GM12878 (cell line): ENCODE data around the gene DNAJA1. TPM values are rescaled to one million over a fixed set of nuclear protein-coding genes. Genes with fewer than 3 reads are reported as not detected.

Experiments used
- ATF7 ChIP-seq: fragments of 450-650 bp; IDR thresholded peaks from 2 replicates; pipeline ENCODE4 v1.6.1; 2016; ENCODE audit warnings: low read depth, mild to moderate bottlenecking
- BHLHE40 ChIP-seq, 2 experiments: fragments of 450-650 bp in 1 of 2; IDR thresholded peaks; 2 replicates each; pipeline ENCODE4 v1.6.1; 2011 to 2017; ENCODE audit warnings: low read depth in 2 of 2, borderline replicate concordance in 1 of 2, improper control_type of control experiment in 1 of 2, low read length in 1 of 2, mild to moderate bottlenecking in 1 of 2
- FOXK2 ChIP-seq: fragments of 450-650 bp; IDR thresholded peaks from 2 replicates; pipeline ENCODE4 v1.6.1; 2017; ENCODE audit warnings: mild to moderate bottlenecking, moderate library complexity
- GABPA ChIP-seq: IDR thresholded peaks from 2 replicates; pipeline ENCODE4 v1.6.1; 2014; ENCODE audit warnings: antibody characterized with exemption, low read depth, mild to moderate bottlenecking, inconsistent platforms
- HDAC6 ChIP-seq: fragments of 200-600 bp; sonication (generic); IDR thresholded peaks from one replicate; pipeline ENCODE4 v1.8.0; 2017; ENCODE audit warnings: antibody characterized with exemption; ENCODE audit not compliant: unreplicated experiment
- IKZF1 ChIP-seq: fragments of 450-650 bp; conservative IDR thresholded peaks from 2 replicates; pipeline ENCODE4 v1.6.1; 2017; ENCODE audit warnings: antibody characterized with exemption, mild to moderate bottlenecking
- MTA3 ChIP-seq: IDR thresholded peaks from 2 replicates; pipeline ENCODE4 v1.6.1; 2012; ENCODE audit warnings: low read length, inconsistent platforms, borderline replicate concordance
- POLR2A ChIP-seq: IDR thresholded peaks from 2 replicates; pipeline ENCODE4 v1.6.1; 2011; ENCODE audit warnings: low read depth, mild to moderate bottlenecking, low read length
- RUNX3 ChIP-seq: IDR thresholded peaks from 2 replicates; pipeline ENCODE4 v1.6.1; 2012; ENCODE audit warnings: low read length, inconsistent platforms
- SMAD1 ChIP-seq: fragments of 450-650 bp; IDR thresholded peaks from 2 replicates; pipeline ENCODE4 v1.6.1; 2018; ENCODE audit warnings: mild to moderate bottlenecking, low read depth; ENCODE audit not compliant: partially characterized antibody
- ZNF384 ChIP-seq: IDR thresholded peaks from 2 replicates; pipeline ENCODE4 v1.6.1; 2012; ENCODE audit warnings: low read depth, mild to moderate bottlenecking, low read length, improper control_type of control experiment, borderline replicate concordance
- polyA plus RNA-seq, 11 experiments: library from polyadenylated mRNA; depleted of rRNA in 4 of 11; unstranded in 6 of 11; stranded (reverse) in 5 of 11; fragments of >200 nt; fragmentation: Nextera tagmentation in 4 of 11; fragmentation: Illumina TruSeq in 1 of 11; extraction: Ambion mirVana in 4 of 11; extraction: Trizol in 1 of 11; gene quantifications; 1 replicate in 1 of 11; 2 replicates in 10 of 11; pipeline versions ENCODE4 v1.2.1 to v1.2.3, GENCODE V29; 2011 to 2016; ENCODE audit warnings: inconsistent platforms in 2 of 11, missing spikeins in 2 of 11, low read depth in 1 of 11
- total RNA-seq, 4 experiments: library from RNA; depleted of rRNA in 3 of 4; stranded (reverse); fragments of >200 nt in 3 of 4; fragmentation: Illumina TruSeq in 1 of 4; extraction: Trizol in 1 of 4; gene quantifications; 2 replicates each; pipeline versions ENCODE4 v1.2.1 to v1.2.3, GENCODE V29; 2013 to 2021
- TF ChIP-seq, protein P1 (sequence below): fragments of 450-650 bp; formaldehyde crosslinking; IDR thresholded peaks from 2 replicates; pipeline ENCODE4 v1.5.0; 2022; ENCODE audit warnings: mild to moderate bottlenecking, missing genetic modification characterization
- TF ChIP-seq, protein P2 (sequence below): fragments of 450-650 bp; IDR thresholded peaks from 2 replicates; pipeline ENCODE4 v1.6.1; 2018; ENCODE audit warnings: mild to moderate bottlenecking, low read depth, moderate library complexity; ENCODE audit not compliant: partially characterized antibody
- TF ChIP-seq, protein P3 (sequence below): IDR thresholded peaks from 2 replicates; pipeline ENCODE4 v1.6.1; 2012; ENCODE audit warnings: mild to moderate bottlenecking, low read depth, low read length
- TF ChIP-seq, protein P4 (sequence below): fragments of 450-650 bp; IDR thresholded peaks from 2 replicates; pipeline ENCODE4 v1.6.1; 2018; ENCODE audit warnings: borderline replicate concordance, mild to moderate bottlenecking; ENCODE audit not compliant: partially characterized antibody

DNAJA1 gene
- total and polyA plus RNA-seq, 10 of the 15 experiments (the other 5 are each of a cell fraction or from before 2014, with no cell fraction given): 69.7 to 206 (median 146) TPM

DNA sequence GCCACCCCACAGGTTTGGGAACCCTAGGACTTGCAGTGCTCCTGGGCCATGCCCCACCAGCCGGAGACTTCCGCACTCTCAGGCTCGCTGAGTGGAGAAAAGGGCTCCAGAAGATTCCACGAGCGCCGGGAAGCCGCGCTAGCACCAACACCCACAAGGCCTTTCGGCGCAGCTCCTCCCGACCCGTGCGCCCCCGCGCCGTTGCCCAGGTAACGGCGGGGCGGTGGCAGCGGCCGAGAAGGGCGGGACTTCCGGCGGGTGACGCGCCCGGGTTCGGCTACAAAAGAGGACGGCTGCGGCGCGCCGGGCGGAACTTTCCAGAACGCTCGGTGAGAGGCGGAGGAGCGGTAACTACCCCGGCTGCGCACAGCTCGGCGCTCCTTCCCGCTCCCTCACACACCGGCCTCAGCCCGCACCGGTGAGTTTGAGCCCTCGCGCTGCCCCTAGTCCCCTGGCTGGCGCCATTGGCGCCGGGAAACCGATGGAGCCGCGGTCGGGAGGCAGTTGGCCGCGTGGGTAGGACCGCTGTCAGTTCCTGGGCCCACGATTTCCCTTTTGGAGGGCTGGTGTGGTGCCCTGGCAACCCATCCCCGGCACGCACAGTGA lies at the start of gene DNAJA1 (continued):
- no peak for TF ChIP-seq ZNF384
- TF ChIP-seq, protein P1, sequence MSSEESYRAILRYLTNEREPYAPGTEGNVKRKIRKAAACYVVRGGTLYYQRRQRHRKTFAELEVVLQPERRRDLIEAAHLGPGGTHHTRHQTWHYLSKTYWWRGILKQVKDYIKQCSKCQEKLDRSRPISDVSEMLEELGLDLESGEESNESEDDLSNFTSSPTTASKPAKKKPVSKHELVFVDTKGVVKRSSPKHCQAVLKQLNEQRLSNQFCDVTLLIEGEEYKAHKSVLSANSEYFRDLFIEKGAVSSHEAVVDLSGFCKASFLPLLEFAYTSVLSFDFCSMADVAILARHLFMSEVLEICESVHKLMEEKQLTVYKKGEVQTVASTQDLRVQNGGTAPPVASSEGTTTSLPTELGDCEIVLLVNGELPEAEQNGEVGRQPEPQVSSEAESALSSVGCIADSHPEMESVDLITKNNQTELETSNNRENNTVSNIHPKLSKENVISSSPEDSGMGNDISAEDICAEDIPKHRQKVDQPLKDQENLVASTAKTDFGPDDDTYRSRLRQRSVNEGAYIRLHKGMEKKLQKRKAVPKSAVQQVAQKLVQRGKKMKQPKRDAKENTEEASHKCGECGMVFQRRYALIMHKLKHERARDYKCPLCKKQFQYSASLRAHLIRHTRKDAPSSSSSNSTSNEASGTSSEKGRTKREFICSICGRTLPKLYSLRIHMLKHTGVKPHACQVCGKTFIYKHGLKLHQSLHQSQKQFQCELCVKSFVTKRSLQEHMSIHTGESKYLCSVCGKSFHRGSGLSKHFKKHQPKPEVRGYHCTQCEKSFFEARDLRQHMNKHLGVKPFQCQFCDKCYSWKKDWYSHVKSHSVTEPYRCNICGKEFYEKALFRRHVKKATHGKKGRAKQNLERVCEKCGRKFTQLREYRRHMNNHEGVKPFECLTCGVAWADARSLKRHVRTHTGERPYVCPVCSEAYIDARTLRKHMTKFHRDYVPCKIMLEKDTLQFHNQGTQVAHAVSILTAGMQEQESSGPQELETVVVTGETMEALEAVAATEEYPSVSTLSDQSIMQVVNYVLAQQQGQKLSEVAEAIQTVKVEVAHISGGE (CRISPR knock-in tag): peak; percentile 32
- TF ChIP-seq ATF7: no peak
- peak; percentile 89 for TF ChIP-seq IKZF1
- TF ChIP-seq HDAC6: peak; percentile 89
- TF ChIP-seq, protein P2, sequence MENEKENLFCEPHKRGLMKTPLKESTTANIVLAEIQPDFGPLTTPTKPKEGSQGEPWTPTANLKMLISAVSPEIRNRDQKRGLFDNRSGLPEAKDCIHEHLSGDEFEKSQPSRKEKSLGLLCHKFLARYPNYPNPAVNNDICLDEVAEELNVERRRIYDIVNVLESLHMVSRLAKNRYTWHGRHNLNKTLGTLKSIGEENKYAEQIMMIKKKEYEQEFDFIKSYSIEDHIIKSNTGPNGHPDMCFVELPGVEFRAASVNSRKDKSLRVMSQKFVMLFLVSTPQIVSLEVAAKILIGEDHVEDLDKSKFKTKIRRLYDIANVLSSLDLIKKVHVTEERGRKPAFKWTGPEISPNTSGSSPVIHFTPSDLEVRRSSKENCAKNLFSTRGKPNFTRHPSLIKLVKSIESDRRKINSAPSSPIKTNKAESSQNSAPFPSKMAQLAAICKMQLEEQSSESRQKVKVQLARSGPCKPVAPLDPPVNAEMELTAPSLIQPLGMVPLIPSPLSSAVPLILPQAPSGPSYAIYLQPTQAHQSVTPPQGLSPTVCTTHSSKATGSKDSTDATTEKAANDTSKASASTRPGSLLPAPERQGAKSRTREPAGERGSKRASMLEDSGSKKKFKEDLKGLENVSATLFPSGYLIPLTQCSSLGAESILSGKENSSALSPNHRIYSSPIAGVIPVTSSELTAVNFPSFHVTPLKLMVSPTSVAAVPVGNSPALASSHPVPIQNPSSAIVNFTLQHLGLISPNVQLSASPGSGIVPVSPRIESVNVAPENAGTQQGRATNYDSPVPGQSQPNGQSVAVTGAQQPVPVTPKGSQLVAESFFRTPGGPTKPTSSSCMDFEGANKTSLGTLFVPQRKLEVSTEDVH: no peak
- TF ChIP-seq, protein P3, sequence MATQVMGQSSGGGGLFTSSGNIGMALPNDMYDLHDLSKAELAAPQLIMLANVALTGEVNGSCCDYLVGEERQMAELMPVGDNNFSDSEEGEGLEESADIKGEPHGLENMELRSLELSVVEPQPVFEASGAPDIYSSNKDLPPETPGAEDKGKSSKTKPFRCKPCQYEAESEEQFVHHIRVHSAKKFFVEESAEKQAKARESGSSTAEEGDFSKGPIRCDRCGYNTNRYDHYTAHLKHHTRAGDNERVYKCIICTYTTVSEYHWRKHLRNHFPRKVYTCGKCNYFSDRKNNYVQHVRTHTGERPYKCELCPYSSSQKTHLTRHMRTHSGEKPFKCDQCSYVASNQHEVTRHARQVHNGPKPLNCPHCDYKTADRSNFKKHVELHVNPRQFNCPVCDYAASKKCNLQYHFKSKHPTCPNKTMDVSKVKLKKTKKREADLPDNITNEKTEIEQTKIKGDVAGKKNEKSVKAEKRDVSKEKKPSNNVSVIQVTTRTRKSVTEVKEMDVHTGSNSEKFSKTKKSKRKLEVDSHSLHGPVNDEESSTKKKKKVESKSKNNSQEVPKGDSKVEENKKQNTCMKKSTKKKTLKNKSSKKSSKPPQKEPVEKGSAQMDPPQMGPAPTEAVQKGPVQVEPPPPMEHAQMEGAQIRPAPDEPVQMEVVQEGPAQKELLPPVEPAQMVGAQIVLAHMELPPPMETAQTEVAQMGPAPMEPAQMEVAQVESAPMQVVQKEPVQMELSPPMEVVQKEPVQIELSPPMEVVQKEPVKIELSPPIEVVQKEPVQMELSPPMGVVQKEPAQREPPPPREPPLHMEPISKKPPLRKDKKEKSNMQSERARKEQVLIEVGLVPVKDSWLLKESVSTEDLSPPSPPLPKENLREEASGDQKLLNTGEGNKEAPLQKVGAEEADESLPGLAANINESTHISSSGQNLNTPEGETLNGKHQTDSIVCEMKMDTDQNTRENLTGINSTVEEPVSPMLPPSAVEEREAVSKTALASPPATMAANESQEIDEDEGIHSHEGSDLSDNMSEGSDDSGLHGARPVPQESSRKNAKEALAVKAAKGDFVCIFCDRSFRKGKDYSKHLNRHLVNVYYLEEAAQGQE: no peak
- TF ChIP-seq GABPA: peak; percentile 87
- peak; percentile 66 to 93; a peak in 3 of 4 replicates for TF ChIP-seq BHLHE40 (IDR thresholded peaks at IDR 0.05; ENCODE audit: borderline replicate concordance in 1 of 2, low read depth in 2 of 2, low read length in 1 of 2)
- TF ChIP-seq MTA3: no peak
- peak; percentile 99 for TF ChIP-seq POLR2A
- peak; percentile 74 for TF ChIP-seq SMAD1
- TF ChIP-seq RUNX3: peak; percentile 43
- no peak for TF ChIP-seq FOXK2
- TF ChIP-seq, protein P4, sequence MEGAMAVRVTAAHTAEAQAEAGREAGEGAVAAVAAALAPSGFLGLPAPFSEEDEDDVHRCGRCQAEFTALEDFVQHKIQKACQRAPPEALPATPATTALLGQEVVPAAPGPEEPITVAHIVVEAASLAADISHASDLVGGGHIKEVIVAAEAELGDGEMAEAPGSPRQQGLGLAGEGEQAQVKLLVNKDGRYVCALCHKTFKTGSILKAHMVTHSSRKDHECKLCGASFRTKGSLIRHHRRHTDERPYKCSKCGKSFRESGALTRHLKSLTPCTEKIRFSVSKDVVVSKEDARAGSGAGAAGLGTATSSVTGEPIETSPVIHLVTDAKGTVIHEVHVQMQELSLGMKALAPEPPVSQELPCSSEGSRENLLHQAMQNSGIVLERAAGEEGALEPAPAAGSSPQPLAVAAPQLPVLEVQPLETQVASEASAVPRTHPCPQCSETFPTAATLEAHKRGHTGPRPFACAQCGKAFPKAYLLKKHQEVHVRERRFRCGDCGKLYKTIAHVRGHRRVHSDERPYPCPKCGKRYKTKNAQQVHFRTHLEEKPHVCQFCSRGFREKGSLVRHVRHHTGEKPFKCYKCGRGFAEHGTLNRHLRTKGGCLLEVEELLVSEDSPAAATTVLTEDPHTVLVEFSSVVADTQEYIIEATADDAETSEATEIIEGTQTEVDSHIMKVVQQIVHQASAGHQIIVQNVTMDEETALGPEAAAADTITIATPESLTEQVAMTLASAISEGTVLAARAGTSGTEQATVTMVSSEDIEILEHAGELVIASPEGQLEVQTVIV: no peak
